ENCODE measurements around the gene FUT7.

The FUT7 gene

DNA sequence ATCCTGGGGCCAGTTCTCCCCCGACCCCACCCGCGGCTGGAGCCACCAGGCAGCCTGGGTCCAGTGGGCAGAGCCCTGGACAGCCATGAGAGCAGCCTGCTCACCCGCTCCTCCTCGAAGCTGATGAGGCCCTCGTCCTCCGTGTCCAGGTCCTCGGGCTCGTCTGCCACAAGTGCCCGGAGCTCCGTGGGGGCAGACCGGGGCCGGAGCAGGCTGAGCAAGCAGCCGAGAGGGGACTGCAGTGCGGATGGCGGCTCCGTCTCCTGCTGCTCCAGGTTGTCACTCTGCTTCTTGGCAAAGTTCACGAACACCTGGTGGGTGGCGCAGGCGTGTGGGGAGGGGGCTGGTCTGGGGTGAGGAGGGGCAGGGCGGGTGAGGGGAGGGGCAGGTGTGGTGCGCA lies 23.6 kb downstream of the FUT7 start:
- TF ChIP-seq, protein P1, sequence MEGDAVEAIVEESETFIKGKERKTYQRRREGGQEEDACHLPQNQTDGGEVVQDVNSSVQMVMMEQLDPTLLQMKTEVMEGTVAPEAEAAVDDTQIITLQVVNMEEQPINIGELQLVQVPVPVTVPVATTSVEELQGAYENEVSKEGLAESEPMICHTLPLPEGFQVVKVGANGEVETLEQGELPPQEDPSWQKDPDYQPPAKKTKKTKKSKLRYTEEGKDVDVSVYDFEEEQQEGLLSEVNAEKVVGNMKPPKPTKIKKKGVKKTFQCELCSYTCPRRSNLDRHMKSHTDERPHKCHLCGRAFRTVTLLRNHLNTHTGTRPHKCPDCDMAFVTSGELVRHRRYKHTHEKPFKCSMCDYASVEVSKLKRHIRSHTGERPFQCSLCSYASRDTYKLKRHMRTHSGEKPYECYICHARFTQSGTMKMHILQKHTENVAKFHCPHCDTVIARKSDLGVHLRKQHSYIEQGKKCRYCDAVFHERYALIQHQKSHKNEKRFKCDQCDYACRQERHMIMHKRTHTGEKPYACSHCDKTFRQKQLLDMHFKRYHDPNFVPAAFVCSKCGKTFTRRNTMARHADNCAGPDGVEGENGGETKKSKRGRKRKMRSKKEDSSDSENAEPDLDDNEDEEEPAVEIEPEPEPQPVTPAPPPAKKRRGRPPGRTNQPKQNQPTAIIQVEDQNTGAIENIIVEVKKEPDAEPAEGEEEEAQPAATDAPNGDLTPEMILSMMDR (IDR thresholded peaks at IDR 0.05) = no peak

DNA sequence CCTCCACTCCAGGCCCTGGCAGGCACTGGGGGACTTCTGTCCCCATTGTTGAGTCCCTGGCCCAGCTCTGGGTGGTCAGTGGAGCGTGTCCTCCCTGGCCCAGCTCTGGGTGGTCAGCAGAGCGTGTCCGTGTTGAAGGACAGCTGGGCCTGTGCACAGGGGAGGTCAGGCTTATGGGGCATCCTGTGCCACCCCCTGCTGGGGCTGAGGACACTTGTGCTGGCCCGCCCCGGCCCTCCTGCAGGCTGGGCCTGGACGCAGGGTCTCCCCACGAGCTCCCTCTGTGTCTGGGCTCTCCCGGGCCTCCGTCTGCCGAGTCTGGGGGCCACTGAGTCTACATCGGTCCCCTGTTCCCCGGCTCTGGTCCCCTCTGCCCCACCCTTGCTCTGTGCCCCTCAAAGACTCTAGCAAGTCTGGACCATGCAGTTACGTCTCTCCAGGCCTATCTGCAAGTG lies 24.0 kb downstream of the FUT7 start:
- TF ChIP-seq, protein P1 (IDR thresholded peaks at IDR 0.05) = no peak

DNA sequence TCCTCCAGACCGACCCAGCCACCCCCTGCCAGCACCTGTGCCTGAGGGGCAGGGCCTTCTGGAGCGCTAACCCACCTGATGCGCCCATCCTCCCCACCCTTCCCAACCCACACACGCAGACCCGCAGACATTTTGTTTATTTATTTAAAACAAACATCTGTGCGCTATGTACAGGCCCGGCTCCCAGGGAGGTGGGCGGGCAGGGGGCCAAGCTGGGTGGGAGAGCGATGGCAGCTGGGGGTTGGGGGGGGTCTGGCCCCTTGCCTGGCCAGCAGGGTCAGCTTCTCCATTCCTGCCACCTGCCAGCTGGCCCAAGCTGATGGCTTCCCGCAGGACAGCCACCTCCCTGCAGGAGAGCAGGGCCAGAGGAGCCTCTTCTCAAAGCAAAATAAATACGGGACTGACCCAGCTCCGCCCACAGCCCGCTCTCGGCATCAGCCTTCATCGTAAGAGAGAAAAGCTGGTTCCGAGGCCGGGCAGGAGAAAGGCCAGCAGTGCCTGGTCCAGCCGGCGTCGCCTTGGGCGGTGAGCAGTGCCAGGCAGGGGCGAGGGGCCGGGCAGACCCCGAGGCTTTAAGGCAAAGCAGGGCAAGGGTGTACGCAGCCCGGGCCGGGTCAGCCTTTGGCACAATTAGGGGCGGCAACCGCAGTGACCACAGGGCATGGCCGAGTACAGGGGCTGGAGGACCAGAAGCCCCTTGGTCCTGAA lies 24.6 kb downstream of the FUT7 start:
- TF ChIP-seq, protein P1 (IDR thresholded peaks at IDR 0.05) = no peak

DNA sequence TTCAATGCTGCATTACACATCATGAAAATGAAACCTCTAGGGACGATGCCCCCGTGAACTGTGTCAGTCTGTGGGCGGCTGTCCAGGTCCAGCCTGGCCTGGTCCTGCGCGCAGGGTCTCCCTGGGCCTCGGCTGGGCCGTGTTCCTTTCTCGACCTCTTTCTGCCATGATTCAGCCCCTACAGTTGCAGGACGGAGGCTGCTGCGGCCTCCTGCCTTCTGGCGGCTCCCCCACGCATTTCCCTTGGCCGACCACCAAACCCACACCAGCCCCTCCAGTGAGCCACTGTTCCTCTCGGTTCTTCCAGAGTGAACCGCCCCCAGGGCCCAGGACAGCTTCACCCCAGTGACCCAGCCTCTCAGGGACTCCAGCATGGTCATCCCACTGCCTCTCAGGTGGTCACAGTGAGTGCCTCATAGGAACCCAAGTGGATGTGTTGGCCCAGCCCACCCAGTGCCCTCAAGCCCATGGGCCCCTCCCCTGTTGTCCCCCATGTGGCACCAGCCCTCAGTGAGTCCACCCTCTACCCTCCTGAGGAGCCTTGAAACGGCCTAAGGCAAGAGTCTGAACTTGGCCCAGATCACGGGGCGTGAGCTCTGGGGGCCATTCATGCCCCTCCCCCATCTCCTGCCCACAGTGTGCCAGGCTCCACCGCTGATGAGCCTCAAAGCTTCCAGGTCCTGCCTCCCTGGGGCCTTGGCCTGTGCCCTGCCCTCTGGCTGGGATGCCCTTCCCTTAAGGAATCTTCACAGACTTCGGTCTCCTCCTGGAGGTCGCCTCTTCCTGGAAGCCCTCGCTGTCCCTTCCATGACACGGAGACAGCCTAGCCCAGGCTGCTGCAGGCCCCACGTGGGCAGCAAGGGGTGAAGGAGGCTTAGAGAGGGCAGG lies 25.5 kb downstream of the FUT7 start:
- TF ChIP-seq, protein P1 (IDR thresholded peaks at IDR 0.05) = no peak

DNA sequence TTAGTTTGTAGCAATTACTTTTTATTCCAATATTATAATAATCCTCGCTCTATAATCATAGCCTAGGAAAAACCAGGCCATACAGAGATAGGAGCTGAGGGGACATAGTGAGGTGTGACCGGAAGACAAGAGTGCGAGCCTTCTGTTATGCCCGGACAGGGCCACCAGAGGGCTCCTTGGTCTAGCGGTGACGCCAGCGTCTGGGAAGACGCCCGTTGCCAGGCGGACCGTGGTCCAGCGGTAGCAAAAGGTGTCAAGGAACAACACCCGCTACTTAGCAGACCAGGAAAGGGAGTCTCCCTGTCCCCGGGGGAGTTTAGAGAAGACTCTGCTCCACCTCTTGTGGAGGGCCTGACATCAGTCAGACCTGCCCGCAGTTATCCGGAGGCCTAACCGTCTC lies 27.6 kb downstream of the FUT7 start:
- TF ChIP-seq, protein P1 (IDR thresholded peaks at IDR 0.05) = peak; percentile 56

DNA sequence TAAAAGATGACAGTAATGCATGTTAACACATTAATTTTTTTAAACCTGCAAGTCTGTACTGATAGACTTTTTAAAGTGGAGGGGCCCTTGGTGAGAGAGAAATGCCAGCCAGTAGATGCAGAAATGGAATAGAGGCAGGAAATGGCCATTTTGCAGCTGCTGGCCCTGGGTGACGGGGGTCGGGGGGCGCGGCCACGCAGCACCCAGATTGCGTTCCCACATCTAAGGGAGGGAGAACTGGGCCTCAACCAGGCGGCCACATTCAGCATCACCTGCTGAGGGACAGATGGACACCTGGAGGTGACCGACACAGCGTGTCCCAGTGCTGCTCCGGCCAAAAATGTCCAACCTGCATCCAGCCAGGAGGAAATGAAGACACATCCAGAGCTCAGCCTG lies 29.2 kb downstream of the FUT7 start:
- TF ChIP-seq, protein P1 (IDR thresholded peaks at IDR 0.05) = no peak

DNA sequence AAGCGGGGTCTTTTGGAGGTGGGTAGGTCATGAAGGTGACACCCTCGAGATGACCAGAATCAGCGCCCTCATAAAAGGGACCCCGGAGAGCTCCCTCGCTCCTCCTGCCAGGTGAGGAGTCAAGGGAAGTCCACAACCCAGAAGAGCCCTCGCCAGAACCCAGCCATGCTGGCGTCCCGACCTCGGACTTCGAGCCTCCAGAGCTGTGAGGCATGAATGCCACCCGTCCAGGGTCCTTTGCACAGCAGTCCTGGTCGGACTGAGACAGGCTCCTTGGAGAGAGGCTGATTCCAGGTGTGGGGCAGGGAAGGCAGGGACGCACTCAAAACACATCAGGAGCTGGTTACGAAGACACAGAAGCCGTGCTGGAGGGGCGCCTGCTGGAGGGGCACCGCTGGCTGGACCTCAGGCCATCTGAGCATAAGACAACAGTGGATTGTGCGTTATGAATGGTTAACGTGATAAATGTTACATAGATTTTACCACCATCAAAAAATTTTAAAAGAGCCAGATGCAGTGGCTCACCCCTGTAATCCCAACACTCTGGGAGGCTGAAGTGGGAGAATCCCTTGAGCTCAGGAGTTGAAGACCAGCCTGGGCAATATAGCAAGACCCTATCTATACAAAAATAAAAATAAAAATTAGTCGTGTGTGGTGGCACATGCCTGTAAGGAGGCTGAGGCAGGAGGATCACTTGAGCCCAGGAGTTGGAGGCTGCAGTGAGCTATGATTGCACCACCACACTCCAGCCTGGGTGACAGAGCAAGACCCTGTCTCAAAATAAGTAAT lies 29.8 kb downstream of the FUT7 start:
- TF ChIP-seq, protein P1 (IDR thresholded peaks at IDR 0.05) = no peak

Measured in LNCAP (cell line).